Measurements from ENCODE around the gene CACNA1S. TPM values are rescaled to one million over a fixed set of nuclear protein-coding genes. Genes with fewer than 3 reads are reported as not detected.

Gene CACNA1S
- total and polyA plus RNA-seq, 2 of the 13 experiments (the other 11 are each of a cell fraction or from before 2014, with no cell fraction given): not detected

- TF ChIP-seq, protein P1, sequence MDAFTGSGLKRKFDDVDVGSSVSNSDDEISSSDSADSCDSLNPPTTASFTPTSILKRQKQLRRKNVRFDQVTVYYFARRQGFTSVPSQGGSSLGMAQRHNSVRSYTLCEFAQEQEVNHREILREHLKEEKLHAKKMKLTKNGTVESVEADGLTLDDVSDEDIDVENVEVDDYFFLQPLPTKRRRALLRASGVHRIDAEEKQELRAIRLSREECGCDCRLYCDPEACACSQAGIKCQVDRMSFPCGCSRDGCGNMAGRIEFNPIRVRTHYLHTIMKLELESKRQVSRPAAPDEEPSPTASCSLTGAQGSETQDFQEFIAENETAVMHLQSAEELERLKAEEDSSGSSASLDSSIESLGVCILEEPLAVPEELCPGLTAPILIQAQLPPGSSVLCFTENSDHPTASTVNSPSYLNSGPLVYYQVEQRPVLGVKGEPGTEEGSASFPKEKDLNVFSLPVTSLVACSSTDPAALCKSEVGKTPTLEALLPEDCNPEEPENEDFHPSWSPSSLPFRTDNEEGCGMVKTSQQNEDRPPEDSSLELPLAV (CRISPR knock-in tag; conservative IDR thresholded peaks at IDR 0.05; ENCODE audit: low read depth): no peak
- TF ChIP-seq SMAD3 (CRISPR knock-in tag; IDR thresholded peaks at IDR 0.05): 0 out of 2 replicates have a peak, but pooled peaks have one; percentile 29
- TF ChIP-seq SALL1 (CRISPR knock-in tag; IDR thresholded peaks at IDR 0.05): peak; percentile 49
- TF ChIP-seq RAD21 (CRISPR knock-in tag; IDR thresholded peaks at IDR 0.05): peak; percentile 90
- TF ChIP-seq, protein P2, sequence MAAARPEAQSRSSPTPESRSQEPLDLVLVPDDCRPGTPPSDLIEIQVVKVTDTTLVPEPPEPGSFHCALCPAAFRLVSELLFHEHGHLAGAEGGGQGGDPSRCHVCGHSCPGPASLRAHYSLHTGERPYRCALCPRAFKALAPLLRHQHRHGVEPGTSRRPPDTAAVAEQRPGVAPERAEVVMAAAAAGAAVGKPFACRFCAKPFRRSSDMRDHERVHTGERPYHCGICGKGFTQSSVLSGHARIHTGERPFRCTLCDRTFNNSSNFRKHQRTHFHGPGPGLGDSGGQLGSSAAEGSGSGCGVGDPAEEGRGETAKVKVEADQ (CRISPR knock-in tag; IDR thresholded peaks at IDR 0.05; ENCODE audit: borderline replicate concordance): 0 out of 2 replicates have a peak, but pooled peaks have one; percentile 33
- TF ChIP-seq, protein P3, sequence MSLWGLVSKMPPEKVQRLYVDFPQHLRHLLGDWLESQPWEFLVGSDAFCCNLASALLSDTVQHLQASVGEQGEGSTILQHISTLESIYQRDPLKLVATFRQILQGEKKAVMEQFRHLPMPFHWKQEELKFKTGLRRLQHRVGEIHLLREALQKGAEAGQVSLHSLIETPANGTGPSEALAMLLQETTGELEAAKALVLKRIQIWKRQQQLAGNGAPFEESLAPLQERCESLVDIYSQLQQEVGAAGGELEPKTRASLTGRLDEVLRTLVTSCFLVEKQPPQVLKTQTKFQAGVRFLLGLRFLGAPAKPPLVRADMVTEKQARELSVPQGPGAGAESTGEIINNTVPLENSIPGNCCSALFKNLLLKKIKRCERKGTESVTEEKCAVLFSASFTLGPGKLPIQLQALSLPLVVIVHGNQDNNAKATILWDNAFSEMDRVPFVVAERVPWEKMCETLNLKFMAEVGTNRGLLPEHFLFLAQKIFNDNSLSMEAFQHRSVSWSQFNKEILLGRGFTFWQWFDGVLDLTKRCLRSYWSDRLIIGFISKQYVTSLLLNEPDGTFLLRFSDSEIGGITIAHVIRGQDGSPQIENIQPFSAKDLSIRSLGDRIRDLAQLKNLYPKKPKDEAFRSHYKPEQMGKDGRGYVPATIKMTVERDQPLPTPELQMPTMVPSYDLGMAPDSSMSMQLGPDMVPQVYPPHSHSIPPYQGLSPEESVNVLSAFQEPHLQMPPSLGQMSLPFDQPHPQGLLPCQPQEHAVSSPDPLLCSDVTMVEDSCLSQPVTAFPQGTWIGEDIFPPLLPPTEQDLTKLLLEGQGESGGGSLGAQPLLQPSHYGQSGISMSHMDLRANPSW (CRISPR knock-in tag; IDR thresholded peaks at IDR 0.05; ENCODE audit: borderline replicate concordance): no peak
- no peak for TF ChIP-seq ZNF891 (CRISPR knock-in tag; IDR thresholded peaks at IDR 0.05)
- TF ChIP-seq PRDM15 (CRISPR knock-in tag; IDR thresholded peaks at IDR 0.05): no peak
- TF ChIP-seq, protein P4, sequence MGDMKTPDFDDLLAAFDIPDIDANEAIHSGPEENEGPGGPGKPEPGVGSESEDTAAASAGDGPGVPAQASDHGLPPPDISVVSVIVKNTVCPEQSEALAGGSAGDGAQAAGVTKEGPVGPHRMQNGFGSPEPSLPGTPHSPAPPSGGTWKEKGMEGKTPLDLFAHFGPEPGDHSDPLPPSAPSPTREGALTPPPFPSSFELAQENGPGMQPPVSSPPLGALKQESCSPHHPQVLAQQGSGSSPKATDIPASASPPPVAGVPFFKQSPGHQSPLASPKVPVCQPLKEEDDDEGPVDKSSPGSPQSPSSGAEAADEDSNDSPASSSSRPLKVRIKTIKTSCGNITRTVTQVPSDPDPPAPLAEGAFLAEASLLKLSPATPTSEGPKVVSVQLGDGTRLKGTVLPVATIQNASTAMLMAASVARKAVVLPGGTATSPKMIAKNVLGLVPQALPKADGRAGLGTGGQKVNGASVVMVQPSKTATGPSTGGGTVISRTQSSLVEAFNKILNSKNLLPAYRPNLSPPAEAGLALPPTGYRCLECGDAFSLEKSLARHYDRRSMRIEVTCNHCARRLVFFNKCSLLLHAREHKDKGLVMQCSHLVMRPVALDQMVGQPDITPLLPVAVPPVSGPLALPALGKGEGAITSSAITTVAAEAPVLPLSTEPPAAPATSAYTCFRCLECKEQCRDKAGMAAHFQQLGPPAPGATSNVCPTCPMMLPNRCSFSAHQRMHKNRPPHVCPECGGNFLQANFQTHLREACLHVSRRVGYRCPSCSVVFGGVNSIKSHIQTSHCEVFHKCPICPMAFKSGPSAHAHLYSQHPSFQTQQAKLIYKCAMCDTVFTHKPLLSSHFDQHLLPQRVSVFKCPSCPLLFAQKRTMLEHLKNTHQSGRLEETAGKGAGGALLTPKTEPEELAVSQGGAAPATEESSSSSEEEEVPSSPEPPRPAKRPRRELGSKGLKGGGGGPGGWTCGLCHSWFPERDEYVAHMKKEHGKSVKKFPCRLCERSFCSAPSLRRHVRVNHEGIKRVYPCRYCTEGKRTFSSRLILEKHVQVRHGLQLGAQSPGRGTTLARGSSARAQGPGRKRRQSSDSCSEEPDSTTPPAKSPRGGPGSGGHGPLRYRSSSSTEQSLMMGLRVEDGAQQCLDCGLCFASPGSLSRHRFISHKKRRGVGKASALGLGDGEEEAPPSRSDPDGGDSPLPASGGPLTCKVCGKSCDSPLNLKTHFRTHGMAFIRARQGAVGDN (CRISPR knock-in tag; IDR thresholded peaks at IDR 0.05): peak; percentile 70
- TF ChIP-seq ZNF557 (CRISPR knock-in tag; IDR thresholded peaks at IDR 0.05): no peak
- TF ChIP-seq ELF1 (CRISPR knock-in tag; IDR thresholded peaks at IDR 0.05): no peak; the same call in 1 of the 2 replicates
- no peak for TF ChIP-seq FLYWCH1 (CRISPR knock-in tag; IDR thresholded peaks at IDR 0.05)
- TF ChIP-seq ZNF605 (CRISPR knock-in tag; IDR thresholded peaks at IDR 0.05): 0 out of 2 replicates have a peak, but pooled peaks have one; percentile 38
- TF ChIP-seq ZNF883 (CRISPR knock-in tag; IDR thresholded peaks at IDR 0.05; ENCODE audit: not compliant biosample characterization): no peak
Measured at GRCh38 chr1:201114245-201115131, 2.3 kb upstream of the CACNA1S start (continued).
